GM21528 (cell line): ENCODE data around the gene POU4F1.

Source experiments
- ATAC-seq: cut with Tn5 transposase; IDR thresholded peaks from one replicate; pipeline ENCODE4 v1.9.1; 2021; ENCODE audit warnings: mild to moderate bottlenecking, moderate library complexity; ENCODE audit not compliant: unreplicated experiment, low FRiP score

The POU4F1 gene

DNA sequence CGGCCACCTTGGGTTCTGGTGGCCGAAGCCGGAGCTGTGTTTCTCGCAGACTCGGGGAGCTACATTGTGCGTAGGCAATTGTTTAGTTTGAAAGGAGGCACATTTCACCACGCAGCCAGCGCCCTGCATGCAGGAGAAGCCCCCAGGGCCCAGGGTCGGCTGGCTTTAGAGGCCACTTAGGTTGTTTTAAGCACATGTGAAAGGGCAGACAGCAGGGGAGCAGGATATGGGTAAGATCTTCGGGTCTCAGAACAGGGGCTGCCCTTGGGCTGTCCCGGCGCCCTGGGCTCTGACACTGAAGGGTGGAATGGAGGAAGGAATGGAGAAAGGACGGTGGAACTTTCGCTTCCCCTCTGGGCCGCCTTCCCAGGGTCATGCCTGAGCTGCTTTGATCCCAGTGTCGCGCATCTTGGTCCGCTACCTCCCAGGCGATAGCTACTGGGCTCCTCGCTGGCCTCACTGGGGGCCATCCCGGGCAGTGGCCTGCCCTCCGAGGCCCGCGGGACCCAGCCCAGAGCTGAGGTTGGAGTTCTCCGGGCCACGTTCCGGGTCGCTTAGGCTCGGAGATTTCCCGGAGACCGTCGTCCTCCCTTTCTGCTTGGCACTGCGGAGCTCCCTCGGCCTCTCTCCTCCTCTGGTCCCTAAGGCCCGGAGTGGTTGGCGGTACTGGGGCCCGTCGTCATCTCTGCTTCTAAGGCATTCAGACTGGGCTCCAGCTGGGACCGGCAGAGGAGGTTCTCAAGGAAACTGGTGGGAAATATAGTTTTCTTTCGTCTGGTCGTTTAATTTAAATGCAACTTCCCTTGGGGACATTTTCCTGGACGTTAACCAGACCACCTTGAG, 4.3 kb upstream of the POU4F1 start:
- ATAC-seq: no peak

GRCh38 chr13:78606471-78607408, 3.4 kb upstream of the POU4F1 start:
- ATAC-seq: no peak

GRCh38 chr13:78604782-78605611, 1.6 kb upstream of the POU4F1 start:
- no peak for ATAC-seq

DNA sequence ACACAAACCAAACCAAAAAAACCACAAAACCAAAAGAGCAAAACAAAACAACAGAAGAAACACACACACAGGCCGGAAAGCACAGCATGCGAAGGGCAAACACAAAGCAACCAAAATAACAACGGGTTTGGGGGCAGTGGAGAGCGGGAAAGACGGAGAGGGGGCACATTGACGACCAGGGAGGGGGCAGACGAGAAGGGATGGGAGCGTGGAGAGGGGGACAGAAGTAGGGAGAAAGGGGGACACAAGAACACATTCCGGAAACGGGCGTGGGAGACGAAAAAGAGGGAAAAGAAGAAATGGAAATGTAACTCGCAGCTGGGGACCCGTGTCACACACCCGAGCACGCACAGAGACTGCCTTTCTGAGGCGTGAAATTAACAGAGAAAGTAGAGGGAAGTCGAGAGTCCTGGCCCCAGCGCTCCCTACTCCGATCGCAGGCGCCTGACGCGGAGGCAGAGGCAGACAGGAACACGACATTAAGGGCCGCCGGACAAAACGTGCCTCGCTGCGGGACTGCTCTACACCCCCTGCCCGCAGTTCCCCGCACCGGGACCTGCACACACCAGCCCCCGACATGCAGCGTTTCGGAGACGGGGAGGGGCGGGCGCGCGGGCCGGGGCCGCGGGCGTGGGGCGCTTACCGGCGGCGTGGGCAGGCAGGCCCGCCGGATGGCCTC, 652 bp downstream of the POU4F1 start:
- peak; percentile 29 for ATAC-seq

GRCh38 chr13:78601874-78602560, 1.3 kb downstream of the POU4F1 start:
- ATAC-seq: no peak

- ATAC-seq: no peak
Measured at GRCh38 chr13:78601124-78601873, 2.1 kb downstream of the POU4F1 start.

GRCh38 chr13:78600280-78600883, 3.0 kb downstream of the POU4F1 start:
- no peak for ATAC-seq

DNA sequence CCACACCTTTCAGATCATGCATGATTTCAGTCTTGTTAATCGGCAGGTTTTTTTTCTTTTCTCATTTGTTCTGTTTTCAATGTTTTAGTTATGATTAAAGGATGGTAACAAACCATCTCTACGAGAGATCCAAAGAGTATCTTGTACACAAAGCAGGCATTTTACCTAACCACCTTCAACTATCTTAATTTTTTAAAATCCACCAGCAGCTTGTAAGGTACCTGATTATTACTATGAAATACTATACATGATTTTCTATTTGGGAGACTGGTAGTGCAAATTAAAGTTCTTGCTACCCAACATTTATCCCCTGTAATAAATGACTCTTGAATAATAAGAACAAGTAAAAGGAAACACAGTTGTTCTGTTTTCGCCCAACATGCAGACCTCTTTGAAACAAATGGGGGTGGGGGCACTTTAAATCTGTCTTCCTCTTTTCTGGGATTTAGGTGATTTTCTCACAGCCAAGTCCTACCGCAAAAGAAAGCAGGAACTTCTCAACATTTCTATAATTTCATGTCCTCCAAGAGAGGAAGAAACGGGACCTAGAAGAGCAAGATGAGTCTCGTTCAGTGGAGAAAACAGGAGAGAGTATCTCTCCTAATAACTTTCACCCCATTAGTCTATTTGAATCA, 3.6 kb downstream of the POU4F1 start:
- ATAC-seq: no peak

DNA sequence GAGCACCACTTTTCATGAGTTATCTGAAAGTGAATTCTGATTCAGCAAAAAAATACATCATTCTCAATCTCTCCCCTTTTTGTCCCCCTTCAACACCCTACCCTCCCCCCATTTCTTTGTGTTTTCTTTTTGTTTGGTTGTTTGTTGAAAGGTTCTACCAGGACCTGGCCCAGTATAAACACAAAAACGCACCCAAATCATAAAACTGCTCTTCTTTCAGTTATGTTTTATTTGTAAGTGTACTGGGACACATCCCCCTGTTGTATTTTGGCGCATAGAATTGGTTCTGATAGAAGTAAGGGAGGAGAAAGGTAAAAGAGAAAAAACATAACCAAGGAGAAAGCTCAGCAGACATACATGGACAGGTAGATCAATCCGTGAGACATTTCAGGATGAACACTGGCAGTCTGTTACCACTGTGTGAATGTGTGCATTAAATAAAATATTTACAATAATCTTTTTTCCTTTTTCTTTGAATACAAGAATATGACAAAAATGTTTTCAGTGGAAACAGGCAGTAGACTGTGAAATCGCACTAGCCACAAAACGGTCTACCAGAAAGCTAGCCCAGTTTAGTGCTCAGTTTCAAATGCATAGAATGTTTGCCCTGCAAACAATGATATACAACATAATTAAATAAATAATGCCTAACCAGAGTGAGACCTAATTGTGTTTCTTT, 4.2 kb downstream of the POU4F1 start:
- no peak for ATAC-seq

DNA sequence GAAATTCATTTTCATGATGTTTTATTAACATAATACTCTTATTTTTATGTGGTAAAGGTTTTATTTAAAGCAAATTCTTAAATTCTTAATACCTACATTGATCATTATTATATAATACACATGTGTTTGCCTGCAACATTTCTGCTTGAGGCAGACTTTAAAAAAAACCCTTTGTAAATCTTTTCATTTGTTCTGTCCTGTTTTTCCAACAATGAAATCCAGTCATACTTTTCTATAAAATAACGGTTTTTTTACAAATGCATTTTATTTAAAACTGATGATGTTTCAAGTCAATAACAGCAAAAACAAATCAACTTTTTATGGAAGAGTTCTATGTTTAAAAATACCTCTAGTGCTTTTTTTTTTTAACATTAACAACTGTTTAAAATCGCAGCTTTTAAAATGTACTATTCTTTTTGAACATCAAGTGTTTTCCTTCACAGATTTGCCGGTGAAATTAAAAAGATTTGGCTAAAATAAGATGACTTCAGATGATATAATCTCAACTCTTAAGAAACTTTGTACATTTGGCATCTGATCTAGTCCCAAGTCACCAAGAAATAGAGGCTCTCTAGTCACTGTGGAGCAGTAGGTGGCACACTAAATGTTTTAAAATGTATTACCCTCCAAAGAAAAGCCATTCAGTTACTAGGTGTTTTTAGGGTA, 5.1 kb downstream of the POU4F1 start:
- no peak for ATAC-seq

GRCh38 chr13:78597602-78597932, 5.8 kb downstream of the POU4F1 start:
- no peak for ATAC-seq

GRCh38 chr13:78596736-78597601, 6.4 kb downstream of the POU4F1 start:
- ATAC-seq: no peak

GRCh38 chr13:78596399-78596735, 7.0 kb downstream of the POU4F1 start:
- no peak for ATAC-seq

- no peak for ATAC-seq
Measured at GRCh38 chr13:78595495-78596398, 7.6 kb downstream of the POU4F1 start.

DNA sequence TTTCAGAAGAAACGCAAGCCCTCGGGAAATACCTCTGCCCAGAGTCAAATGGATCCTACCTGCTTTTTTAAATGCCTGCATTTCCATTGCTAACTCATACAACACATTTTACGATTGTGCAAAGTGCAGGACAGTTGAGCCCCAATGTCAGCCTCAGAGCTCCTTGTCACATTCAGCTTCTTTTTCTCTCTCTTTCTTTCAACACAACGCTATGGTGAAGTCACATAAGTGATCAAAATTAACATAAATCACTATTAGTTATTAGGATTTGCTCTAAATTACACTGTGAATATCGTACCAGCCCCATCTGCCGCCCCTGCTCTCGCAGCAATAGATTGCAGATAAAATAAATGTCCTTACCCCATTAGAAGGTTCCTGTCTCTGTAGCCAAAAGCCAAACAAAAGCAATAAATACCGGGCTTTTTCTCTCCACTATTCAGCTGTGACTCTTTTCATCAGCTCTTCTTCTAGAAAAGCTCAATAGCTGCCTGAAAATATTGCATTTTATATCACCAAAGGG, 8.8 kb downstream of the POU4F1 start:
- ATAC-seq: no peak
